HUDEP-2 (cell line): ENCODE results near the gene GABBR2.
A peak's percentile ranks its signal among the peaks of the same experiment; 100 is the strongest.

Source experiments
- DNase-seq, 76 experiments: peaks; one replicate each; lab custom pipeline; 2025; ENCODE audit not compliant: unreplicated experiment in 76 of 76; lab: John Stamatoyannopoulos, UW

Gene GABBR2

GRCh38 chr9:98724810-98725530, 16.2 kb upstream of the GABBR2 start:
- DNase-seq: no peak

- no peak for DNase-seq
Measured at GRCh38 chr9:98721643-98722042, 12.9 kb upstream of the GABBR2 start.

GRCh38 chr9:98720402-98720801, 11.7 kb upstream of the GABBR2 start:
- no peak for DNase-seq

DNA sequence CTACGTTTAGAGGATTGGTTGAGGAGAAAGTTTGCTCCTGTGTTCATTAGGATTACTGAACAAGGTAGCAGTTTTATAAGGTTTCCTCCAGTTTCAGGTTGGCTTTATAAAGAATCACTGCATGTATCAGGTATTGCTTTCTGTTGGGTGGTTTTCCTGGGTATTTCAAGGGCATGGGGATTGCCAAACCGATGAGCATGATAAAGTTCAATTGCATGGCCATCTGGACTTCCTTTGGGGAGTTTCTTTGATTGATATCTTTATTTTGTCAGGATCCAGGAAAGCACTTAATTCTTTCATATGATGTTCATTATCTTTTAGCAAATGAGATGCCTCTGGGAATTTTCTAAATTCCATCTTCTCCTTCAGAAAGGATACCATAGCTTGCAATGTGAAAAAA, 10.3 kb upstream of the GABBR2 start:
- DNase-seq: no peak

DNA sequence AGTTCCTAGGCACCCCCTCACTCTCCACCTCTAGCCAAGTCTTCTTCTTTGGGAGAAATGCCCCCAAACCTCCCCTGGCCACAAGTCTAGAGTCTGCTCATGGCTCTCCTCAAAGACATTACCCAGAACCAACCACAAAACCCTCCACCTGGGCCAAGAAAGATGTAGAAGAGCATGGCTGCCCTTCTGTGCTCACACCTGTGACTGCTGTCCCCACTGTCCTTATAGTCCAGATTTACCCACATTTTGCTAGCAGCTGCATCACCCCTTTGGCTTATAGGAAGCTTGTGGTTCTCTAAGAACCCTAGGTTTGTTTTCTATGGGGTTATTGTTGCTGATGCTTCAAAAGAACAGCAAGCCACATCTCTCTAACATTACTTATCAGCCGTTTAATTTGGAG, 6.1 kb upstream of the GABBR2 start:
- DNase-seq: no peak

GRCh38 chr9:98712987-98713386, 4.3 kb upstream of the GABBR2 start:
- no peak for DNase-seq

- peak in 6 of 76 experiments; percentile 1 to 13 (median 6) for DNase-seq
Measured at GRCh38 chr9:98709968-98710965, 1.5 kb upstream of the GABBR2 start.

- no peak for DNase-seq
Measured at GRCh38 chr9:98708103-98708932, 417 bp downstream of the GABBR2 start.

- DNase-seq: peak in 6 of 76 experiments; percentile 1 to 41 (median 8)
Measured at GRCh38 chr9:98707166-98708102, 1.3 kb downstream of the GABBR2 start.

DNA sequence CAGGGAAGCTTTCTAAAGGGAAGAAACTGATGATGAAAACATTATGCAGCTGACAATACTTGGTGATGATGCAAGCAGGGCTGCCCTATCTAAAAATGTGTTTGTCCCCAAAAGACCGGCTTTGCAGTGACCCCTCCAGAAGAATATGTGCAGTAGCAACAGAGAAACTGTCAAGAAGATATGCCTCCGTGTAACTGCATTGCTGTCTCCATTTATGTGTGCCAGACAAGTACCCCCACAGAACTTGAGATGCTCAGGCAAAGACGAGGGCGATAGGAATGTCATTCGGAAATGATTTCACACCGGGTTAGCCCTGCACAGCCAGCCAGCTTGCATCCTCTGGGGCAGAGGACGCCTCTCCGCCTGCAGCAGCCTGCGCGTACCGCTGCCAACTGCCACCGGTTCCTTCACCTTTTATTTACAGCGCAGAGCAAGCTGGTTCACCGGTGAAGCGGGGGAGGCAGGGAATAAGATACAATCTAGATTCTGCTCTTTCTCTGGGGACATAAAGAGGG, 2.0 kb downstream of the GABBR2 start:
- no peak for DNase-seq

GRCh38 chr9:98702835-98703380, 5.8 kb downstream of the GABBR2 start:
- no peak for DNase-seq

- DNase-seq: no peak
Measured at GRCh38 chr9:98702340-98702739, 6.4 kb downstream of the GABBR2 start.

GRCh38 chr9:98701576-98701975, 7.2 kb downstream of the GABBR2 start:
- DNase-seq: no peak

- no peak for DNase-seq
Measured at GRCh38 chr9:98700801-98701200, 7.9 kb downstream of the GABBR2 start.

DNA sequence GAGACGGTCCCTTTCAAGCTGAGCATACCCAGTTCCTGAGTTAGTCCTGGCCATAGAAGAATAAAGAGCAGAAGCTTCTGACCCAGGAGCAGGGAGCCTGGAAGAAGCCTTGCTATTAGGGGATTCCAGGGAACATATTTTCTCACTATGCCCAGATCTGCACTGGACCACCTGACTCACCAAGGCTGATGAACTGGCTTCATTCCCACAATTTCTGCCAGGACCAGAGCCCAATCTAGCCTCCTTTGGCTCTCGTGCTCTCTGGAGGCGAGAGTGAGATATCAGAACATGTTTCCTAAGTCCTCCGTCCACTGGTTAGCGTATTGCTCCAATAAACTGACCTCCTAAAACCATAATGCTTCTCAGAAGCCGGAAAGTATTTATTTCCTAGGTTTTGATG, 9.9 kb downstream of the GABBR2 start:
- no peak for DNase-seq

DNA sequence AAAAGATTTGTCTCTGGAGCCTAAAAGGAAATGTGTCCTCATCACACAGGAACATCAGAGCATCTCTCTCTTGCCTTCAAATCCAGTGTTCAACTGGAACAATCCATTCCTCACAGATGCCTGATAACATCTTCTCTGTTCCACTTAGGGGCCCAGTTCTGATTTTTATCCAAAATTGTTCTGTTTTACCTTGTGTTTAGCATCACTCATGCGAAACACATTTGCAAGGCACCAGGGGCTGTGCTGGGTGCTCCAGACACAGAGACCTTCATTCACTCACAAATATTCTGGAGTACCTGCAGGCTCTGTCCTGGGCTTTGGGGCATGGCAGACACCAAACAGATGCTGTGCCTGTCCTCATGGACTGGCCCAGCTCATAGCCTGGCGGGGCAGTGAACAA, 13.8 kb downstream of the GABBR2 start:
- DNase-seq: no peak

DNA sequence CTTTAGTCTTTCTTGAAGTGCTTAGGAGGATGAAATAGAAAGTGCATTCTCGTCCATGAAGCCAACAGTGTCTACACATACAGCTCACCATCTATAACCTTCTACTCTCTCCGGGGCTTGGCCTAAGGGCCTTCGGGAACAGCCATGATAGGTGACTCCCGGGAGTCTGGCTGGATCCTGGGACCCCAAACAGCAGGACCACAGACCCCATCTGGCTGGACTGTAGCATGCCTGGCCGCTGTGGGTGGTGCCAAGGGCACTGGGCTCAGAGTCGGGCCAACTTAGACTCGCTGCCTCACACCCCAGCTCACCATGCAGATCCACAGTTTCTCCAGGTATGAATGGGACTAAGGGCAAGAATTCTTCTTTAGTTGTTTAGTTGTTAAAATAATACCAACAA, 16.3 kb downstream of the GABBR2 start:
- no peak for DNase-seq

DNA sequence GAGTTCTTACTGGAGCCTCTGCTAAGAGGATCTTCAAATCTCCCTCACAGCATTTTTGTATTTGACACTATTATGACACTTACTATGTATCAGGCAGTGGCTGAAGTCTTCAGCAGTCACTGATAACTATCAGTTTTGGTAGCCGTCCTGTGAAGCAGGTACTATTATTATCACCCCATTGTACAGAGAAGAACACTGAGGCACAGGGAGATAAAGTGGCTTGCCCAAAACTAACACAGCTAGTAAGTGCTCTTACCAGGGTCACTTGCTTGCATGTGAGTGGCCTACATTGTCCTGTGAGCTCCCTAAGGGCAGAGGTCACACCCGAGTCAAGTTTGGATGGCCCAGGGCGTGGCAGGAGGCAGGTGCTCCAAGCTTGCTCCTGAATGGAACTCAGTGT, 16.8 kb downstream of the GABBR2 start:
- DNase-seq: no peak

DNA sequence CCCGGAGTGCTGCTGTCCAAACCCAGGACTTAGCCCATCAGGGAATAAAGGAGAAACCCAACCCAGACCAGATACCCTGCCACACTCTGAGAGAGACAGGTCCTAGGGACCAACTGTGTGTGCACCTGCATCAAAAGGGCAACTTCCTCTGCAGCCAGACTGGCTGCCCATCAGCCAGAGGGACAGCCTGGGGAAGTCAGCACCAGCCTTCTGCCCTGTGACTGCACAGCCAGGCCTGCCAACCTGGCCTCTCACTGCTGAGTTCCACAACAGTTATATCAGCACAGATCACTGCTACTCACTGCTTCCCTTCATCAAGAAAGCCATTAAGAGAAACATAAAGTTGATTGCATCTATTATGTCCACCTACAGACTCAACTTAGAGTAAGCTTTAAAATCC, 18.0 kb downstream of the GABBR2 start:
- DNase-seq: no peak
